Neural cell (in vitro differentiated cells): Measurements from ENCODE around the gene DDX50. TPM values are rescaled to one million over a fixed set of nuclear protein-coding genes. Genes with fewer than 3 reads are reported as not detected.
"Not testable (repeated sequence)": the region's sequence is repeated elsewhere in the genome, so short reads cannot be mapped to it uniquely, and the experiment has no call there.

Experiments used
- H2AFZ ChIP-seq: fragments of 200-600, 300-800 bp; sonication (generic), shearing (Covaris generic); 2 replicates; pipeline ENCODE4 v1.6.0; 2014; ENCODE audit warnings: low read depth, mild to moderate bottlenecking, antibody characterized with exemption, low read length, moderate library complexity
- H3F3A ChIP-seq: fragments of 200-600 bp; shearing (Covaris generic); 2 replicates; pipeline ENCODE4 v1.6.1; 2016; ENCODE audit warnings: mild to moderate bottlenecking, moderate library complexity, mixed read lengths, antibody characterized with exemption, low read length; ENCODE audit not compliant: insufficient read depth, poor library complexity, severe bottlenecking
- H3K27ac ChIP-seq: fragments of 200-600, 300-800 bp; sonication (generic), shearing (Covaris generic); 2 replicates; pipeline ENCODE4 v1.5.1; 2014; ENCODE audit warnings: mild to moderate bottlenecking, low read length, moderate library complexity
- H3K27me3 ChIP-seq: fragments of 300-800, 200-600 bp; sonication (generic), shearing (Covaris generic); 2 replicates; pipeline ENCODE4 v1.6.0; 2014; ENCODE audit warnings: mild to moderate bottlenecking, low read depth, low read length, moderate library complexity; ENCODE audit not compliant: insufficient read depth
- H3K36me3 ChIP-seq: fragments of 300-800, 200-600 bp; sonication (generic), shearing (Covaris generic); 2 replicates; pipeline ENCODE4 v1.5.1; 2014; ENCODE audit warnings: mild to moderate bottlenecking, antibody characterized with exemption, low read length, moderate library complexity; ENCODE audit not compliant: insufficient read depth
- H3K4me2 ChIP-seq: fragments of 300-800, 200-600 bp; sonication (generic), shearing (Covaris generic); 2 replicates; pipeline ENCODE4 v1.6.0; 2014; ENCODE audit warnings: mild to moderate bottlenecking, low read length
- H3K4me3 ChIP-seq: fragments of 300-800, 200-600 bp; sonication (generic), shearing (Covaris generic); 2 replicates; pipeline ENCODE4 v1.5.1; 2014; ENCODE audit warnings: mild to moderate bottlenecking, low read length, moderate library complexity
- H3K79me2 ChIP-seq: fragments of 200-600 bp; shearing (Covaris generic); replicated peaks from 2 replicates; pipeline ENCODE4 v1.6.0; 2014; ENCODE audit warnings: mild to moderate bottlenecking, low read length, moderate library complexity; ENCODE audit not compliant: insufficient read depth
- H3K9ac ChIP-seq: fragments of 300-800, 200-600 bp; sonication (generic), shearing (Covaris generic); 2 replicates; pipeline ENCODE4 v1.6.1; 2016; ENCODE audit warnings: mild to moderate bottlenecking, low read length, mixed read lengths
- H3K9me2 ChIP-seq: fragments of 200-600 bp; shearing (Covaris generic); 2 replicates; pipeline ENCODE4 v1.6.1; 2016; ENCODE audit warnings: mild to moderate bottlenecking, low read length, mixed read lengths; ENCODE audit not compliant: insufficient read depth
- H3K9me3 ChIP-seq: fragments of 200-600, 300-800 bp; sonication (generic), shearing (Covaris generic); 2 replicates; pipeline ENCODE4 v1.6.1; 2016; ENCODE audit warnings: mild to moderate bottlenecking, mixed run types, low read length, moderate library complexity, mixed read lengths
- H4K20me1 ChIP-seq: fragments of 200-600 bp; shearing (Covaris generic); 2 replicates; pipeline ENCODE4 v1.6.1; 2016; ENCODE audit warnings: mild to moderate bottlenecking, mixed run types; ENCODE audit not compliant: insufficient read depth
- CTCF ChIP-seq: fragments of 450-650 bp; IDR thresholded peaks from 2 replicates; pipeline ENCODE4 v1.5.1; 2014; ENCODE audit warnings: antibody characterized with exemption, mild to moderate bottlenecking, moderate library complexity; ENCODE audit not compliant: poor library complexity, severe bottlenecking
- EP300 ChIP-seq: fragments of 450-650 bp; conservative IDR thresholded peaks from 2 replicates; pipeline ENCODE4 v1.6.1; 2014; ENCODE audit warnings: antibody characterized with exemption, mild to moderate bottlenecking, moderate library complexity; ENCODE audit not compliant: poor library complexity, severe bottlenecking
- EZH2 ChIP-seq: fragments of 200-600, 300-800 bp; shearing (Covaris generic), sonication (generic); IDR thresholded peaks from 2 replicates; pipeline ENCODE4 v1.6.1; 2014; ENCODE audit warnings: antibody characterized with exemption, low read length, borderline replicate concordance, mild to moderate bottlenecking; ENCODE audit not compliant: insufficient read depth, poor library complexity, severe bottlenecking
- MXI1 ChIP-seq: fragments of 450-650 bp; conservative IDR thresholded peaks from 2 replicates; pipeline ENCODE4 v1.6.1; 2014; ENCODE audit warnings: antibody characterized with exemption, mild to moderate bottlenecking; ENCODE audit not compliant: poor library complexity, severe bottlenecking
- POLR2AphosphoS5 ChIP-seq: IDR thresholded peaks from 2 replicates; pipeline ENCODE4 v1.6.1; 2012
- RAD21 ChIP-seq: fragments of 450-650 bp; conservative IDR thresholded peaks from 2 replicates; pipeline ENCODE4 v1.6.1; 2014; ENCODE audit warnings: antibody characterized with exemption, mild to moderate bottlenecking, moderate library complexity
- REST ChIP-seq: IDR thresholded peaks from 2 replicates; pipeline ENCODE4 v1.6.1; 2012; ENCODE audit warnings: borderline replicate concordance
- SMC3 ChIP-seq: fragments of 450-650 bp; conservative IDR thresholded peaks from 2 replicates; pipeline ENCODE4 v1.6.1; 2014; ENCODE audit warnings: antibody characterized with exemption, mild to moderate bottlenecking, moderate library complexity; ENCODE audit not compliant: poor library complexity
- TAF1 ChIP-seq: IDR thresholded peaks from 2 replicates; pipeline ENCODE4 v1.6.1; 2012; ENCODE audit warnings: low read depth
- polyA plus RNA-seq: library from polyadenylated mRNA; depleted of rRNA; stranded (reverse); fragments of >200 nt; gene quantifications from 2 replicates; pipeline ENCODE4 v1.2.3, GENCODE V29; 2014

The DDX50 gene
- polyA plus RNA-seq, 1 donor from 2014 or later, result 51.1 TPM

GRCh38 chr10:68963151-68963550 is 62.0 kb downstream of the DDX50 start:
- Histone ChIP-seq H4K20me1 (no peaks in the 10 kb centered on the region), H3K9me3 (no peaks in the 10 kb centered on the region), H3K4me2 (no peak overlapping the region), H3K36me3 (no peaks in the 10 kb centered on the region), H2AFZ (no peak overlapping the region), H3F3A (no peaks in the 10 kb centered on the region), H3K27ac (no peak overlapping the region), H3K27me3 (no peaks in the 10 kb centered on the region), H3K79me2 (peaks cover 16% of the 10 kb centered on the region), H3K9ac (no peak overlapping the region), H3K4me3 (no peak overlapping the region), H3K9me2 (no peaks in the 10 kb centered on the region)
- TF ChIP-seq CTCF (no peak), REST (no peak), EP300 (no peak), MXI1 (no peak), TAF1 (no peak), SMC3 (no peak), EZH2 (no peak), POLR2AphosphoS5 (no peak), RAD21 (no peak)

- no peak overlapping the region for H3K4me2 ChIP-seq
- TF ChIP-seq POLR2AphosphoS5 (no peak), CTCF (no peak)
- H3F3A ChIP-seq, result no peaks in the 10 kb centered on the region
- H4K20me1 ChIP-seq, result no peaks in the 10 kb centered on the region
- no peaks in the 10 kb centered on the region for H3K9me2 ChIP-seq
- H3K4me3 ChIP-seq, result no peak overlapping the region
- H3K27me3 ChIP-seq, result no peaks in the 10 kb centered on the region
- no peak overlapping the region for H2AFZ ChIP-seq
- no peak overlapping the region for H3K27ac ChIP-seq
- H3K9ac ChIP-seq, result no peak overlapping the region
- no peaks in the 10 kb centered on the region for H3K9me3 ChIP-seq
- H3K79me2 ChIP-seq, result no peaks in the 10 kb centered on the region
- H3K36me3 ChIP-seq, result peaks cover 9% of the 10 kb centered on the region
Observed at GRCh38 chr10:68973975-68974374, 72.9 kb downstream of the DDX50 start.

- H3K4me3 ChIP-seq, H3K79me2 ChIP-seq, H4K20me1 ChIP-seq, H2AFZ ChIP-seq, H3K4me2 ChIP-seq, H3K27me3 ChIP-seq, H3F3A ChIP-seq, H3K9me2 ChIP-seq, H3K27ac ChIP-seq, H3K9ac ChIP-seq, H3K9me3 ChIP-seq, H3K36me3 ChIP-seq: not testable (repeated sequence)
Observed at GRCh38 chr10:68975936-68976473, 74.9 kb downstream of the DDX50 start.

GRCh38 chr10:68979738-68980137 is 78.6 kb downstream of the DDX50 start:
- H3K4me2 ChIP-seq, H3K27me3 ChIP-seq, H3K4me3 ChIP-seq, H3K9me2 ChIP-seq, H3K36me3 ChIP-seq, H3K9me3 ChIP-seq, H2AFZ ChIP-seq, H3K79me2 ChIP-seq, H3K27ac ChIP-seq, H4K20me1 ChIP-seq, H3K9ac ChIP-seq, H3F3A ChIP-seq: not testable (repeated sequence)
